Lung (tissue), 12 donors: ENCODE data around the gene AFF1. TPM values are rescaled to one million over a fixed set of nuclear protein-coding genes. Genes with fewer than 3 reads are reported as not detected.

Source experiments
- ATAC-seq: fragments of 200-7000 bp; cut with Tn5 transposase; one replicate; pipeline ENCODE4 v1.9.1; 2020; ENCODE audit warnings: moderate number of reproducible peaks; ENCODE audit not compliant: insufficient read depth, low FRiP score
- DNase-seq, 3 donors: peaks; one replicate each; pipeline ENCODE4 v3.0.0-alpha.2; 2013 to 2017
- H3K27ac ChIP-seq, 2 donors: one replicate each; pipeline ENCODE4 v1.5.1; 2013; ENCODE audit warnings: mild to moderate bottlenecking in 2 of 2, moderate library complexity in 2 of 2, control low read depth in 1 of 2, inconsistent platforms in 1 of 2, low read depth in 1 of 2, low read length in 1 of 2
- H3K27me3 ChIP-seq, 3 donors: one replicate each; pipeline ENCODE4 v1.5.1; 2013; ENCODE audit warnings: low read length in 2 of 3; ENCODE audit not compliant: control insufficient read depth in 3 of 3, insufficient read depth in 3 of 3
- H3K36me3 ChIP-seq, 4 donors: one replicate each; pipeline ENCODE4 v1.5.1; 2013; ENCODE audit warnings: low read length in 4 of 4, mild to moderate bottlenecking in 1 of 4, moderate library complexity in 1 of 4; ENCODE audit not compliant: control insufficient read depth in 4 of 4, insufficient read depth in 4 of 4
- H3K4me1 ChIP-seq, 5 donors: one replicate each; pipeline ENCODE4 v1.5.1; 2013; ENCODE audit warnings: low read length in 5 of 5, mild to moderate bottlenecking in 2 of 5, moderate library complexity in 1 of 5; ENCODE audit not compliant: control insufficient read depth in 5 of 5, insufficient read depth in 5 of 5
- H3K4me3 ChIP-seq: one replicate; pipeline ENCODE4 v1.5.1; 2013; ENCODE audit warnings: mild to moderate bottlenecking, control low read depth, moderate library complexity
- H3K9ac ChIP-seq, 2 donors: one replicate each; pipeline ENCODE4 v1.5.1; 2013; ENCODE audit warnings: low read length in 2 of 2, control low read depth in 1 of 2; ENCODE audit not compliant: insufficient read depth in 1 of 2
- H3K9me3 ChIP-seq, 4 donors: one replicate each; pipeline ENCODE4 v1.5.1; 2013; ENCODE audit warnings: low read length in 3 of 4, mild to moderate bottlenecking in 1 of 4, moderate library complexity in 1 of 4; ENCODE audit not compliant: control insufficient read depth in 4 of 4, insufficient read depth in 3 of 4
- CTCF ChIP-seq: IDR thresholded peaks from 2 replicates; pipeline ENCODE4 v1.5.1; 2012; ENCODE audit warnings: mild to moderate bottlenecking; ENCODE audit errors: control extremely low read depth, extremely low read depth
- WGBS, 2 donors: extraction: QIAGEN DNeasy Blood & Tissue Kit; methylation state at CpG; one replicate each; pipeline ENCODE4 v1.1.7; 2013; 5-methylcytosine and 5-hydroxymethylcytosine counted together
- polyA plus RNA-seq, 2 donors: library from polyadenylated mRNA; stranded (reverse); fragments of 200-250 nt; gene quantifications; one replicate each; pipeline ENCODE4 v1.2.1, GENCODE V29; 2013
- total RNA-seq, 2 donors: library from RNA; depleted of rRNA in 1 of 2; stranded (reverse); fragments of >200 nt in 1 of 2; gene quantifications; one replicate each; pipeline ENCODE4 v1.2.1, GENCODE V29; 2014 to 2021
- donor health status: control.
- donor health status: control.
- donor health status: Bipolar disorder and iron deficiency.
- donor health status: healthy.
- donor health status: DM: yes; HTN: yes; CAD: no.

AFF1 gene
- total and polyA plus RNA-seq, 4 donors, result 9.5 to 79.0 (median 35.8) TPM

DNA sequence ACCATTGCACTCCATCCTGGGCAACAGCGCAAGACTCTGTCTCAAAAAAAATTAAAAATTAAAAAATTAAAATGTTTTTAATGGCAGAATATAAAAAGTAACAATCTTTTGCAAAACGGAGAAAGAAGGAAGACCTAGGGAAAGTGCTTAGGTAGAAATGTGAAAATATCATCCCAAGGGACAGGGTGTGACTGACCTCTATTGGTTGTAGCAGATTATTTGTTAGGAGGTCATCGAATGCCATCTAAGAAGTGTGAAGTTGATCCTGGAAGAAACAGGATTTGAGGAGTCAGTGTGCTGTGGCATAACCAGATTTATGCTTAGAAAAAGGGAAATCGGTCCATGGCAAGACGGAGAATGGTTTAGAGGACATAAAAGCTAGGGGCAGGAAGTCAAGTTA, 24.4 kb upstream of the AFF1 start:
- 53 to 78% methylated on average over 5 of the region's 5 CpGs for WGBS, 2 donors
- H3K9ac ChIP-seq, result no peak overlapping the region
- no peak overlapping the region for H3K27ac ChIP-seq
- H3K9me3 ChIP-seq, result no peaks in the 10 kb centered on the region
- peaks cover 4 to 16% (median 7%) of the 10 kb centered on the region in 5 donors for H3K4me1 ChIP-seq
- peaks cover 0 to 1% (median 0%) of the 10 kb centered on the region in 4 donors for H3K36me3 ChIP-seq
- H3K27me3 ChIP-seq, result no peaks in the 10 kb centered on the region
- no peak overlapping the region for H3K4me3 ChIP-seq
- DNase-seq (no peak), ATAC-seq (no peak)
- TF ChIP-seq CTCF, result no peak

- H3K4me3 ChIP-seq, result no peak overlapping the region
- ATAC-seq (no peak), DNase-seq (no peak)
- no peak overlapping the region for H3K9ac ChIP-seq
- H3K27me3 ChIP-seq, result no peaks in the 10 kb centered on the region
- H3K9me3 ChIP-seq, result no peaks in the 10 kb centered on the region
- H3K27ac ChIP-seq, result no peak overlapping the region
- WGBS, 2 donors, result 77 to 88% methylated on average over 7 of the region's 7 CpGs
- H3K4me1 ChIP-seq, result peaks cover 4 to 16% (median 7%) of the 10 kb centered on the region in 5 donors
- peaks cover 0 to 1% (median 0%) of the 10 kb centered on the region in 4 donors for H3K36me3 ChIP-seq
- TF ChIP-seq CTCF, result no peak
Measured at GRCh38 chr4:86910820-86911684, 23.8 kb upstream of the AFF1 start.

DNA sequence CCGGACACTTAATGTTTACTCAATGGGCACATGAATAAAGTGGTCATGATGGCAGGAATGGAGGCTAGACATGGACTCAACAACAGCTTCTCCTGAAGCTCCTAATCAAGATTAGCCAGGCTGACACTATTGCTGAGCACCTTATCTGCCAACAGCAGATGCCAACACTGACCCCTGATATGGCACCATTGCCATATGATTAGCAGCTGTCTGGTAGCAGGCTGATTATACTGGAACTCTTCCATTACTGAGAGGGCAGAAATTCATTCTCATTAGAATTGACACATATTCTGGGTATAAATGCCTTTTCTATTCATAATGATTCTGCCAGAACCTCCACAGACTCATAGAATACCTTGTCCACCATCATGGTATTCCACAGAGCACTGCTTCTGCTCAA, 18.4 kb upstream of the AFF1 start:
- TF ChIP-seq CTCF, result no peak
- ATAC-seq, result no peak

More for the DNA sequence above, 18.4 kb upstream of the AFF1 start:
- DNase-seq, result no peak
- 0 to 27% methylated on average over 1 of the region's 1 CpG for WGBS, 2 donors
- H3K9me3 ChIP-seq, result no peaks in the 10 kb centered on the region
- no peak overlapping the region for H3K9ac ChIP-seq
- H3K36me3 ChIP-seq, result peaks cover 0 to 3% (median under 1%) of the 10 kb centered on the region in 4 donors
- no peak overlapping the region for H3K4me3 ChIP-seq
- no peaks in the 10 kb centered on the region for H3K4me1 ChIP-seq
- H3K27ac ChIP-seq, result no peak overlapping the region
- no peaks in the 10 kb centered on the region for H3K27me3 ChIP-seq
